Measurements from ENCODE around the gene HSD11B2.

HSD11B2 gene

GRCh38 chr16:67438098-67438791, 7.3 kb downstream of the HSD11B2 start:
- Histone ChIP-seq H3K27me3 (ENCODE audit: insufficient read depth, low read length) (no peaks in the 10 kb centered on the region), H3K4me1 (ENCODE audit: control insufficient read depth in 1 of 2, insufficient read depth in 2 of 2, low read length in 2 of 2) (no peaks in the 10 kb centered on the region), H3K9me3 (ENCODE audit: insufficient read depth, low read depth, low read length) (peaks cover 7% of the 10 kb centered on the region), H2BK5ac (ENCODE audit: low read depth, low read length, poor library complexity) (no peak overlapping the region), H3K4me2 (ENCODE audit: low read length) (no peak overlapping the region), H3K36me3 (ENCODE audit: control insufficient read depth in 1 of 2, insufficient read depth in 2 of 2, low read length in 2 of 2) (peaks cover 61 to 63% of the 10 kb centered on the region in 2 experiments), H3K4ac (ENCODE audit: low read depth, low read length) (no peak overlapping the region), H4K12ac (ENCODE audit: low read depth, low read length) (no peak overlapping the region), H2BK12ac (ENCODE audit: low read length) (no peak overlapping the region), H3K27ac (ENCODE audit: low read depth, low read length) (no peak overlapping the region), H3K4me3 (ENCODE audit: low read depth, low read length) (no peak overlapping the region), H3K14ac (ENCODE audit: low read length) (no peak overlapping the region), H4K8ac (ENCODE audit: low read depth, low read length) (no peak overlapping the region), H2AFZ (ENCODE audit: insufficient read depth, low read length, poor library complexity) (no peak overlapping the region), H3K23ac (ENCODE audit: low read length) (no peak overlapping the region), H3K79me1 (ENCODE audit: low read length) (no peaks in the 10 kb centered on the region), H4K91ac (ENCODE audit: low read depth, low read length) (no peak overlapping the region), H3K79me2 (ENCODE audit: control insufficient read depth, insufficient read depth, low read length, poor library complexity) (no peaks in the 10 kb centered on the region), H2AK5ac (ENCODE audit: low read length) (no peak overlapping the region), H3K9ac (ENCODE audit: low read length) (no peak overlapping the region), H2BK120ac (ENCODE audit: insufficient read depth, low read length, poor library complexity) (no peak overlapping the region), H3K18ac (ENCODE audit: low read length) (no peak overlapping the region)
- no CpG with 5 or more reads among the region's 20 CpGs for WGBS (ENCODE audit: extremely low coverage, insufficient coverage, insufficient read length)
- DNase-seq, result no peak

- Histone ChIP-seq H2BK12ac (ENCODE audit: low read length) (no peak overlapping the region), H3K4me2 (ENCODE audit: low read length) (no peak overlapping the region), H3K4ac (ENCODE audit: low read depth, low read length) (no peak overlapping the region), H2BK5ac (ENCODE audit: low read depth, low read length, poor library complexity) (no peak overlapping the region), H2AK5ac (ENCODE audit: low read length) (no peak overlapping the region), H3K18ac (ENCODE audit: low read length) (no peak overlapping the region), H3K79me1 (ENCODE audit: low read length) (no peaks in the 10 kb centered on the region), H3K4me1 (ENCODE audit: control insufficient read depth in 1 of 2, insufficient read depth in 2 of 2, low read length in 2 of 2) (no peaks in the 10 kb centered on the region), H3K27ac (ENCODE audit: low read depth, low read length) (no peak overlapping the region), H3K79me2 (ENCODE audit: control insufficient read depth, insufficient read depth, low read length, poor library complexity) (no peaks in the 10 kb centered on the region), H3K9me3 (ENCODE audit: insufficient read depth, low read depth, low read length) (peaks cover 5% of the 10 kb centered on the region), H3K14ac (ENCODE audit: low read length) (no peak overlapping the region), H3K36me3 (ENCODE audit: control insufficient read depth in 1 of 2, insufficient read depth in 2 of 2, low read length in 2 of 2) (peaks cover 65 to 66% of the 10 kb centered on the region in 2 experiments), H4K91ac (ENCODE audit: low read depth, low read length) (no peak overlapping the region), H3K23ac (ENCODE audit: low read length) (no peak overlapping the region), H4K8ac (ENCODE audit: low read depth, low read length) (no peak overlapping the region), H3K27me3 (ENCODE audit: insufficient read depth, low read length) (no peaks in the 10 kb centered on the region), H2BK120ac (ENCODE audit: insufficient read depth, low read length, poor library complexity) (no peak overlapping the region), H2AFZ (ENCODE audit: insufficient read depth, low read length, poor library complexity) (no peak overlapping the region), H3K4me3 (ENCODE audit: low read depth, low read length) (no peak overlapping the region), H4K12ac (ENCODE audit: low read depth, low read length) (no peak overlapping the region), H3K9ac (ENCODE audit: low read length) (no peak overlapping the region)
- whole genome bisulfite sequencing (ENCODE audit: extremely low coverage, insufficient coverage, insufficient read length), result no CpG with 5 or more reads among the region's 19 CpGs
- no peak for DNase-seq
Measured at GRCh38 chr16:67438824-67439393, 8.0 kb downstream of the HSD11B2 start.

- no peak overlapping the region for H3K18ac ChIP-seq (ENCODE audit: low read length)
- H2AFZ ChIP-seq (ENCODE audit: insufficient read depth, low read length, poor library complexity), result no peak overlapping the region
- H3K4me1 ChIP-seq (ENCODE audit: control insufficient read depth in 1 of 2, insufficient read depth in 2 of 2, low read length in 2 of 2), result no peaks in the 10 kb centered on the region
- peaks cover 75 to 77% of the 10 kb centered on the region in 2 experiments for H3K36me3 ChIP-seq (ENCODE audit: control insufficient read depth in 1 of 2, insufficient read depth in 2 of 2, low read length in 2 of 2)
- no peak overlapping the region for H4K8ac ChIP-seq (ENCODE audit: low read depth, low read length)
- no peaks in the 10 kb centered on the region for H3K79me2 ChIP-seq (ENCODE audit: control insufficient read depth, insufficient read depth, low read length, poor library complexity)
- H3K27ac ChIP-seq (ENCODE audit: low read depth, low read length), result no peak overlapping the region
- no peak overlapping the region for H3K4me3 ChIP-seq (ENCODE audit: low read depth, low read length)
- H3K79me1 ChIP-seq (ENCODE audit: low read length), result no peaks in the 10 kb centered on the region
- peaks cover 5% of the 10 kb centered on the region for H3K9me3 ChIP-seq (ENCODE audit: insufficient read depth, low read depth, low read length)
- H2AK5ac ChIP-seq (ENCODE audit: low read length), result no peak overlapping the region
- no peak for DNase-seq
- H2BK5ac ChIP-seq (ENCODE audit: low read depth, low read length, poor library complexity), result no peak overlapping the region
- no peak overlapping the region for H4K91ac ChIP-seq (ENCODE audit: low read depth, low read length)
- no CpG with 5 or more reads among the region's 17 CpGs for WGBS (ENCODE audit: extremely low coverage, insufficient coverage, insufficient read length)
- no peak overlapping the region for H3K9ac ChIP-seq (ENCODE audit: low read length)
- H2BK12ac ChIP-seq (ENCODE audit: low read length), result no peak overlapping the region
- no peak overlapping the region for H3K14ac ChIP-seq (ENCODE audit: low read length)
- no peak overlapping the region for H3K4ac ChIP-seq (ENCODE audit: low read depth, low read length)
- no peak overlapping the region for H3K23ac ChIP-seq (ENCODE audit: low read length)
- no peak overlapping the region for H4K12ac ChIP-seq (ENCODE audit: low read depth, low read length)
- H2BK120ac ChIP-seq (ENCODE audit: insufficient read depth, low read length, poor library complexity), result no peak overlapping the region
- no peak overlapping the region for H3K4me2 ChIP-seq (ENCODE audit: low read length)
- no peaks in the 10 kb centered on the region for H3K27me3 ChIP-seq (ENCODE audit: insufficient read depth, low read length)
Measured at GRCh38 chr16:67441271-67441753, 10.4 kb downstream of the HSD11B2 start.

- peaks cover 5% of the 10 kb centered on the region for H3K9me3 ChIP-seq (ENCODE audit: insufficient read depth, low read depth, low read length)
- H3K27ac ChIP-seq (ENCODE audit: low read depth, low read length), result no peak overlapping the region
- DNase-seq, result no peak
- WGBS (ENCODE audit: extremely low coverage, insufficient coverage, insufficient read length), result no CpG with 5 or more reads among the region's 5 CpGs
- no peak overlapping the region for H2BK12ac ChIP-seq (ENCODE audit: low read length)
- H3K79me2 ChIP-seq (ENCODE audit: control insufficient read depth, insufficient read depth, low read length, poor library complexity), result no peaks in the 10 kb centered on the region
- H3K9ac ChIP-seq (ENCODE audit: low read length), result no peak overlapping the region
- no peaks in the 10 kb centered on the region for H3K27me3 ChIP-seq (ENCODE audit: insufficient read depth, low read length)
- no peak overlapping the region for H3K4me2 ChIP-seq (ENCODE audit: low read length)
- H2BK5ac ChIP-seq (ENCODE audit: low read depth, low read length, poor library complexity), result no peak overlapping the region
- no peak overlapping the region for H3K23ac ChIP-seq (ENCODE audit: low read length)
- no peaks in the 10 kb centered on the region for H3K4me1 ChIP-seq (ENCODE audit: control insufficient read depth in 1 of 2, insufficient read depth in 2 of 2, low read length in 2 of 2)
- H3K4me3 ChIP-seq (ENCODE audit: low read depth, low read length), result no peak overlapping the region
- H4K8ac ChIP-seq (ENCODE audit: low read depth, low read length), result no peak overlapping the region
- H3K4ac ChIP-seq (ENCODE audit: low read depth, low read length), result no peak overlapping the region
- H3K36me3 ChIP-seq (ENCODE audit: control insufficient read depth in 1 of 2, insufficient read depth in 2 of 2, low read length in 2 of 2), result peaks cover 69 to 73% of the 10 kb centered on the region in 2 experiments
- no peaks in the 10 kb centered on the region for H3K79me1 ChIP-seq (ENCODE audit: low read length)
- H3K18ac ChIP-seq (ENCODE audit: low read length), result no peak overlapping the region
- H2AK5ac ChIP-seq (ENCODE audit: low read length), result no peak overlapping the region
- H2BK120ac ChIP-seq (ENCODE audit: insufficient read depth, low read length, poor library complexity), result no peak overlapping the region
- H3K14ac ChIP-seq (ENCODE audit: low read length), result no peak overlapping the region
- no peak overlapping the region for H4K12ac ChIP-seq (ENCODE audit: low read depth, low read length)
- H2AFZ ChIP-seq (ENCODE audit: insufficient read depth, low read length, poor library complexity), result no peak overlapping the region
- no peak overlapping the region for H4K91ac ChIP-seq (ENCODE audit: low read depth, low read length)
Measured at GRCh38 chr16:67441907-67442306, 11.0 kb downstream of the HSD11B2 start.

Data from trophoblast cell (in vitro differentiated cells and primary cell).